ENCODE measurements around the gene HDDC2. TPM values are rescaled to one million over a fixed set of nuclear protein-coding genes. Genes with fewer than 3 reads are reported as not detected.

The HDDC2 gene
- total RNA-seq, 3 donors from 2014 or later: 89.5 to 114 (median 92.8) TPM

GRCh38 chr6:125250511-125250910, 51.3 kb downstream of the HDDC2 start:
- DNase-seq (no peak), ATAC-seq (no peak)
- Mint-ChIP-seq H3K36me3 (ENCODE audit: insufficient read depth) (no peaks in the 10 kb centered on the region), H3K27me3 (ENCODE audit: low read depth) (peaks cover 12% of the 10 kb centered on the region), H3K4me1 (ENCODE audit: low read depth) (no peaks in the 10 kb centered on the region), H3K4me3 (no peak overlapping the region), H3K9me3 (no peaks in the 10 kb centered on the region)

- H3K36me3 Mint-ChIP-seq (ENCODE audit: insufficient read depth): no peaks in the 10 kb centered on the region
- peaks cover 6% of the 10 kb centered on the region for H3K9me3 Mint-ChIP-seq
- H3K4me3 Mint-ChIP-seq: no peak overlapping the region
- no peaks in the 10 kb centered on the region for H3K4me1 Mint-ChIP-seq (ENCODE audit: low read depth)
- ATAC-seq: no peak
- peaks cover 13% of the 10 kb centered on the region for H3K27me3 Mint-ChIP-seq (ENCODE audit: low read depth)
- no peak for DNase-seq
Measured at GRCh38 chr6:125248136-125248535, 53.6 kb downstream of the HDDC2 start.

- Mint-ChIP-seq H3K9me3 (peaks cover 21% of the 10 kb centered on the region), H3K4me3 (no peak overlapping the region), H3K36me3 (ENCODE audit: insufficient read depth) (no peaks in the 10 kb centered on the region), H3K4me1 (ENCODE audit: low read depth) (no peaks in the 10 kb centered on the region), H3K27me3 (ENCODE audit: low read depth) (peaks cover 15% of the 10 kb centered on the region)
- DNase-seq (no peak), ATAC-seq (no peak)
Measured at GRCh38 chr6:125246566-125246965, 55.2 kb downstream of the HDDC2 start.

DNA sequence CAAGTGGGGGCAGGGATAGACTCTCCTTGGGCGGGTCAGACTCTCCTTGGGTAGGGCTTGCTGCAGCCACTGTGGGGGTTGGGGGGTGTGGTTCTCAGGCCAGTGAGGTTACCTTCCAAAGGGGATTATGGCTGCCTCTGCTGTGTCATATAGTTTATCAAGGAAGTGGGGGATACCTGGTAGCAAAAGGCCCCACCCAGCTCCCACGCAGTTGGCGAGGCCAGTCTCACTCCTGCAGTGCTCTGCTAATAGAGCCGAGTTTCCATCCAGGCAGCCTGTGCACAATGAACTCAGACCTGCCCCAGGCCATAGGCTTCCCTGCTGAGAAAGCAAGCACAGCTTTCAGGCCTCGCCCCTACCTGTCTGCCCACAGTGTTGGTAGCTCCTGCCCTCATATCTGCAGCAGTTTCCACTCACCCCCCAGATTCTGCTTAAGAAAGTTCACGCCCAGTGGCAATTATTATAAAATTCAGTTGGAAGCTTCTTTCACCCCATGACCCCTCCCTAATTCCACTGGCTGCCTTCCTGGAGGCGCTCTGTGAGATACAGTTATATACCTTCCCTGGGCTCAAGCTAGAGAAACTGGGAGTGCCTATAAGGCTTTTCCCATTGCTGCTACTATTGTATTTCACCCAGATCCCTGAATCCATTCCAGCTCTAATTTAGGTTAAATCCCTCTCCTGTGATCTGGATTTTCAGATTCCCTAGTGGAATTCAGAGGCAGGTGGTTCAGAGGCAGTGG, 56.1 kb downstream of the HDDC2 start:
- Mint-ChIP-seq H3K4me3 (no peak overlapping the region), H3K9me3 (peaks cover 30% of the 10 kb centered on the region), H3K4me1 (ENCODE audit: low read depth) (no peaks in the 10 kb centered on the region), H3K36me3 (ENCODE audit: insufficient read depth) (peaks cover 1% of the 10 kb centered on the region), H3K27me3 (ENCODE audit: low read depth) (peaks cover 15% of the 10 kb centered on the region)
- no peak for ATAC-seq
- no peak for DNase-seq

GRCh38 chr6:125245109-125245508, 56.7 kb downstream of the HDDC2 start:
- no peak for ATAC-seq
- no peak overlapping the region for H3K4me3 Mint-ChIP-seq

DNA sequence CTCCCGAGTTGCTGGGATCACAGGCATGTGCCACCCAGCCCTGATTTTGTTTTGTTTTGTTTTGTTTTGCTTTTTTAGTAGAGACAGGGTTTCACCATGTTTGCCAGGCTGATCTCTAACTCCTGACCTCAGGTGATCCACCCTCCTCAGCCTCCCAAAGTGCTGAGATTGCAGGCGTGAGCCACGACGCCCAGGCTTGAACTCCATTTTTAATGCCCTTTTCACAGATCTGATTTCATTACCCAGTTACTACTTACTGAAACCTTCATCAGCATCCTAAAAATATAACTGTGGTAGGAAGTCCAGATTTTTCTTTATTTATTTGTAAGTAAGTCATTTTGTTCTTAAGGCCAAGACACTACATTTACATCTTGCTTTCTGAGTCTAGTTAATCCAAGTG, 64.0 kb downstream of the HDDC2 start:
- no peaks in the 10 kb centered on the region for H3K4me1 Mint-ChIP-seq (ENCODE audit: low read depth)
- DNase-seq (no peak), ATAC-seq (no peak)
- H3K27me3 Mint-ChIP-seq (ENCODE audit: low read depth): peaks cover 3% of the 10 kb centered on the region
- peaks cover 1% of the 10 kb centered on the region for H3K36me3 Mint-ChIP-seq (ENCODE audit: insufficient read depth)
- H3K4me3 Mint-ChIP-seq: no peak overlapping the region
- peaks cover 35% of the 10 kb centered on the region for H3K9me3 Mint-ChIP-seq

More at GRCh38 chr6:125245109-125245508, 56.7 kb downstream of the HDDC2 start:
- H3K4me1 Mint-ChIP-seq (ENCODE audit: low read depth): no peaks in the 10 kb centered on the region
- H3K27me3 Mint-ChIP-seq (ENCODE audit: low read depth): peaks cover 15% of the 10 kb centered on the region
- peaks cover 35% of the 10 kb centered on the region for H3K9me3 Mint-ChIP-seq
- no peak for DNase-seq
- H3K36me3 Mint-ChIP-seq (ENCODE audit: insufficient read depth): peaks cover 1% of the 10 kb centered on the region

DNA sequence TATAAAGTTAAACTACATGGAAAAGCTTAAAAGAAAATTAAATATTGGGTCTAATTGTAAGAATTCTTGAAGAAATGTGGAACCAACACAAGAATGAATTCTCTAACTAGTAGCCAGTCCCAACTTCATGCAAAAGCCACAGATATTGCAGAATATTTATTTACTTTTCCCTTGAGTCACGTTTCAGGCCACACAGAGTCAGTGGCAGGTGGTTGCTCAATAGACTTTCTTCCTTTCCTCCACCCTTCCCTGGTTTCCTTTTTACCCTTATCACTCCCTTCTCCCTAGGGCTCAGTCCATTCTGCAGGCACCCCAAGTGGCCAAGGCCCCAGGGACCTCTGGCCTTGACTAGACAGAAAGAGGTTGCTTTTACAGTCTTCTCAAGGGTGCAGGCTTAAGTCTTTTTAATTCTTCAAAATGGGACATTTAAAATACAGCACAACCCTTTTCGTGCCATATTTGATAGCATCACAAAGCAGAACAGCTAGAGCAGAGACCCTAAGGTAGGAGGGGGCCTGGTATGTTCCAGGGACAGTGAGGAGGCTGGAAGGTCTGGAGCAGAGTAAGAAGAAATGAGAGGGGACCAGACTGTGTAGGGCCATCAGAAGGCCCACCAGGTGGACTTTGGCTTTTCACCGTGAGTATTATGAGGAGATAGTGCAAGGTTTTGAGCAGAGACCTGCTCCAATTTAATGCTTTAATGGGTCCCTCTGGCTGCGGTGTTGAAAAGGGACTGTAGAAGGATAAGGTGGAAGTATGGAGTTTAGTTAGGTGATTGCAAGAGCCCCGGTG, 65.0 kb downstream of the HDDC2 start:
- peaks cover 3% of the 10 kb centered on the region for H3K27me3 Mint-ChIP-seq (ENCODE audit: low read depth)
- peaks cover 26% of the 10 kb centered on the region for H3K9me3 Mint-ChIP-seq
- H3K36me3 Mint-ChIP-seq (ENCODE audit: insufficient read depth): peaks cover 1% of the 10 kb centered on the region
- ATAC-seq (no peak), DNase-seq (no peak)
- no peaks in the 10 kb centered on the region for H3K4me1 Mint-ChIP-seq (ENCODE audit: low read depth)
- no peak overlapping the region for H3K4me3 Mint-ChIP-seq

DNA sequence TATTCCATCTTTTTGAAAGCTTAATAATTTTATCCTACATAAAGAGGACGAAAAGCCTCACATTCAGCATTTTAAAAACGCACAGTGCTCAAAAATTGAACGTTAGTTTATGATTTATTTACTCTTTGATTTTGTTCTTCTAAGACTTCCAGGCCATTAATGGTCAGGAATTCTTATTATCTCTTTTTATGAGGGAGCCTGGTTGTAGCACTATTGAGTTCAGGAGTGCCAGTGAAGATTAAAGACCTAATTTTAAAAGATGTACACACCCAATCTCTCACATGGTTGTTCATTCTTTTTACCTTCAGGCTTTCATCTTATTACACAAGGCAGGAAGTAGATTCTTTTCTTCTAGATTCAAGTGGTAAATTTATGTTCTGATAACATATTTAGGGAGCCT, 68.6 kb downstream of the HDDC2 start:
- H3K36me3 Mint-ChIP-seq (ENCODE audit: insufficient read depth): no peaks in the 10 kb centered on the region
- no peak for ATAC-seq
- H3K4me3 Mint-ChIP-seq: no peak overlapping the region
- peaks cover 3% of the 10 kb centered on the region for H3K9me3 Mint-ChIP-seq
- DNase-seq: no peak
- H3K4me1 Mint-ChIP-seq (ENCODE audit: low read depth): no peaks in the 10 kb centered on the region
- H3K27me3 Mint-ChIP-seq (ENCODE audit: low read depth): no peaks in the 10 kb centered on the region

DNA sequence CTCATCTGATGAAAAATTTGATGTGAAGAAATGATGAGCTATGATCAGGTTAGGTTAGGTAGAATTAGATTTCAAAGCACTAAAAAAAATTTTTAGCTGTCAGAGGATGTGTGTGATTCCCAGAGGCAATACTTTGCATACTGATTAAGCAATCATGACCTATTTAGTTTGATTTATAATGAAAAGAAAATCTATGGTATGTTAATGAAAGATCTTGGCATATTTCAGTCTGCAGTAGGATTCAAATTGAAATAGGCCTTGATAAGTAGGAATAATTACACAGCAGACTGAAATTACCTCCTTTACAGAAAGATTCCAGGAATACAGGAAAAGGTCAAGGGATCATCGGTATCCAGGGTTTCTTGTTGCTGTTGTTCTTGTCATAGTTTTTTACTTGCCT, 69.3 kb downstream of the HDDC2 start:
- no peaks in the 10 kb centered on the region for H3K36me3 Mint-ChIP-seq (ENCODE audit: insufficient read depth)
- no peaks in the 10 kb centered on the region for H3K27me3 Mint-ChIP-seq (ENCODE audit: low read depth)
- ATAC-seq (no peak), DNase-seq (no peak)
- no peaks in the 10 kb centered on the region for H3K4me1 Mint-ChIP-seq (ENCODE audit: low read depth)
- no peak overlapping the region for H3K4me3 Mint-ChIP-seq
- peaks cover 3% of the 10 kb centered on the region for H3K9me3 Mint-ChIP-seq

- H3K9me3 Mint-ChIP-seq: no peaks in the 10 kb centered on the region
- H3K27me3 Mint-ChIP-seq (ENCODE audit: low read depth): no peaks in the 10 kb centered on the region
- ATAC-seq (no peak), DNase-seq (no peak)
- H3K4me3 Mint-ChIP-seq: no peak overlapping the region
- no peaks in the 10 kb centered on the region for H3K4me1 Mint-ChIP-seq (ENCODE audit: low read depth)
- H3K36me3 Mint-ChIP-seq (ENCODE audit: insufficient read depth): no peaks in the 10 kb centered on the region
Measured at GRCh38 chr6:125231574-125232343, 70.0 kb downstream of the HDDC2 start.

- H3K27me3 Mint-ChIP-seq (ENCODE audit: low read depth): no peaks in the 10 kb centered on the region
Measured at GRCh38 chr6:125231133-125231532, 70.6 kb downstream of the HDDC2 start.

DNA sequence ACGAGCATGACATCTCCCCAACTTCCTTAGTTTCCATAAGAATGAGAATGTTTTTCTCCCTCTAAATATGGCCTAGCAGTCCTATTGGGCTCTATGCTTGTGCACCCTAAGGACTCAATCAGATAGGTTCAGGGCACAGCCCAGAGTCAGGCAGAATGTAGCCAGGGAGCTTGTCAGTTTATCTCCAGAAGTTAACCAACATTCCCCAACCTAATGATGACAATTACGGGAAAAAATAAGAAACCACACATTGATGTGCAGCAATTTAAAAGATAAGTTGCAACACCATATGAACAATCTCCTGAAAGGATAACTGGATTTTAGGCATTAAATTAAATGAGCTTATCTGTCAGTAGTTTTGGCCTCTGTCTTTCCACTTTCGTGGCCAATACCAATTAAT, 71.1 kb downstream of the HDDC2 start:
- Mint-ChIP-seq H3K4me3 (no peak overlapping the region), H3K27me3 (ENCODE audit: low read depth) (no peaks in the 10 kb centered on the region), H3K9me3 (no peaks in the 10 kb centered on the region), H3K36me3 (ENCODE audit: insufficient read depth) (no peaks in the 10 kb centered on the region), H3K4me1 (ENCODE audit: low read depth) (no peaks in the 10 kb centered on the region)
- ATAC-seq (no peak), DNase-seq (no peak)

More at GRCh38 chr6:125231133-125231532, 70.6 kb downstream of the HDDC2 start:
- ATAC-seq (no peak), DNase-seq (no peak)
- H3K9me3 Mint-ChIP-seq: no peaks in the 10 kb centered on the region
- no peaks in the 10 kb centered on the region for H3K4me1 Mint-ChIP-seq (ENCODE audit: low read depth)
- H3K4me3 Mint-ChIP-seq: no peak overlapping the region
- no peaks in the 10 kb centered on the region for H3K36me3 Mint-ChIP-seq (ENCODE audit: insufficient read depth)

- DNase-seq (no peak), ATAC-seq (no peak)
- Mint-ChIP-seq H3K9me3 (no peaks in the 10 kb centered on the region), H3K4me1 (ENCODE audit: low read depth) (no peaks in the 10 kb centered on the region), H3K4me3 (no peak overlapping the region), H3K36me3 (ENCODE audit: insufficient read depth) (no peaks in the 10 kb centered on the region), H3K27me3 (ENCODE audit: low read depth) (no peaks in the 10 kb centered on the region)
Measured at GRCh38 chr6:125228981-125229479, 72.7 kb downstream of the HDDC2 start.

DNA sequence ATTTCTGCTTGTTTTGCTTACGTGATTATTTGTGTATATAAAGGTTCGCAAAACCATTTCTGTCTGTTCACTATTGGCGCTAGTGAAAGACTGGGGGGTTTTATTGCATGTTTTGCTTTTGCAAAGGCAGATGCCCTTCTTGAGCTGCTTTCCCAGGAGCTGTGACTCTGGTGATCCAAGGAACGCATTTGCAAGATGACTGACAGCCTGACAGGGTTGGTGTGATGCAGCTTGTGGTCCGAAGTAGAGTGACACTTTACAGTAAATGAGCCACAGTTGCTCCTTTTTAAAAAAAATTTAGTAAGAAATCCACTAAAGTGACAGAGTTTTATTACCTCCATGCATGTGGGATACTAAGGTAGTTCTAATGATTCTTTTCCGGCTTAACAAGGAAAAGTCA, 74.5 kb downstream of the HDDC2 start:
- ATAC-seq: no peak
- no peaks in the 10 kb centered on the region for H3K27me3 Mint-ChIP-seq (ENCODE audit: low read depth)
- no peaks in the 10 kb centered on the region for H3K9me3 Mint-ChIP-seq
- H3K36me3 Mint-ChIP-seq (ENCODE audit: insufficient read depth): no peaks in the 10 kb centered on the region
- no peaks in the 10 kb centered on the region for H3K4me1 Mint-ChIP-seq (ENCODE audit: low read depth)
- no peak overlapping the region for H3K4me3 Mint-ChIP-seq
- no peak for DNase-seq
